Limb (tissue), 2 donors: Measurements from ENCODE around the gene IL13RA1.
A peak's percentile ranks its signal among the peaks of the same experiment; 100 is the strongest.
"Not testable (repeated sequence)": the region's sequence is repeated elsewhere in the genome, so short reads cannot be mapped to it uniquely, and the experiment has no call there.

Experiments
- DNase-seq, 2 donors: peaks; one replicate each; pipeline ENCODE4 v3.0.0-alpha.2; 2016; ENCODE audit errors: extremely low spot score in 2 of 2

Gene IL13RA1

DNA sequence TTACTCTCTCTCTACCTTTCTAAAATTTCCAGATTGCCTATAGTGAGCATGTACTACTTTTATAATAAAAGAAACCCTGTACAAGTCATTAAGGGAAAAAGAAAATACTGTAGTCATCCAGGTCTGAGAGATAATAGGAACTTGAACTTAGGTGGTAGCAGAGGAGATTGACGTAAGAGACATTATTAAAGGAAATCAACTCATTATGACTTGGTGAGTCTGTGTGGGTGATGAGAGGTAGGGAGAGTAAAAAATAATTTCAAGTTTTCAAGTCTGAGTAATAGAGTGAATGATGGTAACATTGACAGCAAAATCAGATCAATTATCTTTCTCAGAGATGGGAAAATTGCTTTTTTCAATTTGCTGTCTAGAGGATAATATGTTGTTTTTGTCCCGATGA, 52.2 kb downstream of the IL13RA1 start:
- DNase-seq, result no peak

DNA sequence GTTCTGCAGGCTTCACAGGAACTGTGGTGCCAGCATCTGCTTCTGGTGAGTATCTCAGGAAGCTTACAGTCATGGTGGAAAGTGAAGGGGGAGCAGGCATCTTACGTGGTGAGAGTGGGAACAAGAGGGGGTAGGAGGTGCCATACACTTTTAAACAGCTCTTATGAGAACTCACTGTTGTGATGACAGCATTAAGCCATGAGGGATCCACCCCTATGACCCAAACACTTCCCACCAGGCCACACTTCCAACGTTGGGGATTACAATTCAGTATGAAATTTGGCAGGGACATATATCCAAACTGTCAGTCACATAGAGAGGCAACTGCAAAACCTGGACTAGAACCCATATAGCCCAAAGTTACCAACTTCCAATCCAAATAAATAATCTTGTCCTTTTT, 53.1 kb downstream of the IL13RA1 start:
- no peak for DNase-seq

GRCh38 chrX:118780911-118781310, 53.5 kb downstream of the IL13RA1 start:
- DNase-seq, result peak in 1 of 2 donors; percentile 3

DNA sequence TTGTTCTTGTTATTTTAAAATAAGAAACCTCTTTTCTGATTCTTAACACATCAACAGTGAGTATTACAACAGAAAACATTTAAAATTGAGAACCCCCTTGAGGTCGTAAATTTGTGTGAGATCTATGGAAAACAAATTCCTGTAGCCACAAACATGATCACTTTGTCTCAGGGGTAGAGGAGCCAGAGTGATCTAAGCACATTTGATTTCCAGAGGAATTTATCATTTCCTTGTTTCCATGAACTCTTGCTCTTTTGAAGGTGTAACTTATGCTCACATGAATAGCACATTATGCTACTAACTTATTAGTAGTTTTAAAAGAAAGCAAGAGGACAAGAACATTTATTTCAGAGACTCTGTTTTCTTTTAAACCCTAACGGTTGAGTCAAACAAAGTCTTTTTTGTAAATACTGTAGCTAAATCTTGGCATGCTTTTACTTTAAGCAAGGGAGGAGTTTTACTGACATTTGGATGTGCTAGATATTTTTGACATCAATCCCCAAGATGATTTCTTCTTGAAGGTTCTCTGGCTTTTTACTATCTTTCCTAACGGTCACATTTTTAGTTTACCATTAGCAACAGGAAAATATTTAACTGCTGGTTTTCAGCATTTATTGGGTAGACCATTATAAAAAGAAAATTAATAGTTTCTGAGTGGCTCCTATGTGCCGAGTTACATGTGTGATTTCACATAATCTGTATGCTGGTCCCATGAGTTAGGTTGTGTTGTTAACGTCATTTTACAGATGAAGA, 68.3 kb downstream of the IL13RA1 start:
- DNase-seq, result peak in 1 of 2 donors; percentile 23

DNA sequence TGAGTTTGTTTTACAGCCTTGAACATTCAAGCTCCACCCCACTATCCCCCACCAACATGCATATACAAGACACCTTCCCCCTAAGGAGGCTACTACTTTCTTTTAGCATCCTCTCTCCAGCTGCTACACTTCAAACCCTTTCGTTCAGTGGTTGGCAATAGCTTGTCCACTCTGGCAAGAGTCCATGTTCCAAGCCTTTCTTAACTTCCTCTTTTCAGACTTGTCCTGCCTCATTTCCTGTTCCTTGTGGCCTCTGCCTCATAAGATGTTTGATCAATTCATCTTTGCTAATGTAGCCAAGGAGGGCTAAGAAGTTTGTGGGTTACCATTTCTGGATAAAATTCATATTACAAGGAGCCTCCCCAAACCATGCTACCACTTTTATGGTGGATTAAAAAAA, 75.5 kb downstream of the IL13RA1 start:
- DNase-seq, result no peak

DNA sequence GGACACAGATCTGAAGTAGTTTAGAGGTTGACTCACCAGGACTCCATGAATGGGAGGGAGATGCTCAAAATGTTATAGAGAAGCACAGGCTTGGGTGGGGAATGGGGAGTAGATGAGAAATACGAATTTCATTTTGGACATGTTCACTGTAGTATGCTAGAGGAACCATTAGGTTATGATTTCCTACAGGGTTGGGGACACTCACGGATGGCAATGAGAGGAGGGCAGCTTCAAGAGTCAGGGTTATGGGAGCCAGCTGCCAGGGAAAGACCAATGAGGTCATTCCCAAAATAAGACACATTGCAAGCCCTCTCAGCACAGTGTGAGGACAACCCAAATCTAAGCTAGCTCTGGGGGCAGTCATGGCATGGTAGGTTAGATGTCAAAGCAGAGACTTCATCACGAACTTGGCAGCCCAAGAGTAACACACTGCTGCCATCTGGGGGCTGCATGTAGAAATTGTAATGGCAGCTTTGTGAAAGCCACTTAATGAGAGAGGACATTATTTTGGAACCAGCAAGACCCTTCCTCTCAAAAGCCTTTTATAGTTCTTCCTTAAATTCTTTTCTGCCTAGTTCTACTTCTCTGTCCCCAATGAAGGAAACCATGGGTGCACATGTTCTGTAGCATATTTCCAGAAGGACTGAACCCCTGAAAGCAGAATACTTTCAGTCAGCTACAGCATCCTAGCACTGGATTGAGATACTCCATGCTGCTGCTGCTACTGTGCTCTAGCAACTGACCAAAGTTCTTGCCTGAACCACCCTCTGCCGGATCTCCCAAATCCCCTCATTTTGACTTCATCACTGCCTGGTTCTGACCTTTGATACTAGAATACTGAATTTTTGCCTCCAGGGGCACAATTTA, 80.0 kb downstream of the IL13RA1 start:
- peak; percentile 52 to 57 for DNase-seq

GRCh38 chrX:118817257-118817656, 89.9 kb downstream of the IL13RA1 start:
- DNase-seq, result not testable (repeated sequence)

DNA sequence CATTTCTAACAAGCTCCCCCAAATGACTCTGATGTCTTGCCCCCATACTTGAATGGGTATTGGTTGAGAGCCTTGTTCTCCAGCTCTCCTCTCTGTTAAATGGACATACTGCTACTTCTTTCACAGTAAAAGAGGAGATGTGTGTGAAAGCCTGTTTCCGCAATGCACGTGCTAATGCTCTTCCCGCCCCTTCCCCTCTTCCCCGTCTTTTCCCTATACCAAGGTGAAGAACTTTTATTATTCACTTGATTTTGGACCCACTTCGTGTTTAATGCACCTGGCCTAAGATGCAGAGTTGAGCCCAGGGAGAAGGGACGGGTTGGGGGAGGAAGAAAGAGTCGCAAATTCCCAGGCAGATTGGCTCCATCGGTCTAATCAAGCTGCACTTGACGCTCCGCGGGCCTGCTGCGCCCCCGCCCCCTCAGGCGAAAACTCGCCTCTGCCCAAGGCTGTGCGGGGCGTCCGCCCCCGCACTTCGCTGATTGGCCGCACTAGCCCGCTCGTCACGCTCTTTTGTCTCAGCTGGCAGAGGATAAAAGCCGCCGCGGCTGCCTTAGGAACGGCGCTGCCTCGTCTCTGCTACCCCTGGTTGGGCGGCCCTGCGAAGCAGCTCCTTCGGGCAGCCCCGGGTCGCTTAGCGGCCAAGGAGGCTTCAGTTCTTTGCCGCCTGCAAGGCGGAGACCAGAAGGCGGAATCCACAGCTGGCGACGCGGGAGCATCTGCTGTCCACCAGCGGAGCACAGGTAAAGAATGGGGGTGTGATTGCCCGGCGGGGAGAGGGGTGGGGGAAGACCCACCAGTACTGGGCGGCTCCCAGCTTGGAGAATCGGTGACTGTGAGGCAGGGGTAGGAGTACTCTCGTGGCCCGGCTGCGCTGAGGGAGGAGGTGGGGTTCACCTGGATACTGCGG, 96.1 kb downstream of the IL13RA1 start, which contains the start of gene ZCCHC12:
ZCCHC12 (plus strand) TSS at position 562 of the 910 bp plus-strand sequence. CDS start 1,421 bp downstream, outside the sequence.
- DNase-seq, result peak; percentile 19 to 80

- peak in 1 of 2 donors; percentile 38 for DNase-seq
Observed at GRCh38 chrX:118824173-118824730, 96.8 kb downstream of the IL13RA1 start.

GRCh38 chrX:118825227-118825626, 97.8 kb downstream of the IL13RA1 start:
- no peak for DNase-seq

DNA sequence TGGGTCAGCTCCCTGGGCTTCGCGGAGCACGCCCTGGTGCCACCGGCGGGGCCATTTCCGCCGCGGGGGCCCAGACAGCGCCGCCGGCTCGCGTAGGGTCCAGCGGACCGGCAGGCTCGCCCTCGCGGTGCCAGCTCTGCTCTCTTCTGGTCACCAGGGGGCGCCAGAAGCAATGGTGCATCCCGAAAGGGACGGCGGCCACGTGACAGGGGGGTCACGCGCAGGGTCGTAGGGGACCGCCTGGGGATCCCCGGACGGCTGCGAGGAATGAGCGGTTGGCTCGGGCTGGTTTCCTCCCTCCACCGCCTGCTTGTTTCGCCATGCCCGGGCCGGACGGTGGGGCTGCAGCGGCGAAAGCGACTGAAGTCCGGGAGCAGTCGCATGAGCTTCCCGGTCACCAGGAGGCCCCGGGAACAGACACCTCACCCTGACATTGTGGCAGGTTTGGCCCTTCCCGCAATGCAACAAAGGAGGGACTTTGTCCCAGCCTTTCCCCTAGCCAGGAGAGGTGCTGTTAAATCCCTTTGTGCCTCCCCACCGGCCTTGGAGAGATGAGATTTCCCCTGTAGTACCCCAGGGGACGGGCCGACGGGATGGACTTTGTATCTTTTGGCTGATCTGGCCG, 112.0 kb downstream of the IL13RA1 start:
- DNase-seq, result peak; percentile 10 to 85
